Measurements from ENCODE around the gene MBNL1.

Gene MBNL1

DNA sequence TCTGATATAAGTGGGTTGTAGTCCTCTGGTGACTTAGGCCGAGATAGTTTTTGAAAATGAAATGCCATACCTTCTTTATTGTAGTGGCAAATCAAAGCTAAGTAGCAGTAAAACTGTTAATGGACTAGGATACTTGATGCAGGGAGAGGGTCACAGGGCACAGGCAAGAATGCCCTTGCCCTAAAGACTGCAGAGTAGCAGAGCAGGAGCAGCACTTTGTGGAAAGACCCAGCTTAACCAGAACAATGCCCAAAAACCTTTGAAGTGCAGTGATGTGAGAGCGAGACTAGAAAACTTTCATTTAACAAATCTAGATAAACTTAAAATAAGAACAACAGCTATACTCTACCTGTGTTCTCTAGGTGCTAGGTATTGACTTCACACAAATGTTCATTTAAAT is 121.9 kb downstream of the MBNL1 start:
- H3K27ac ChIP-seq (ENCODE audit: extremely low read depth, low read depth, low read length) = no peak overlapping the region
- CTCF ChIA-PET = no interaction called here
- H3K4me3 ChIP-seq (ENCODE audit: low read depth, low read length) = no peak overlapping the region
- POLR2A ChIA-PET = no interaction called here
- peaks cover 6% of the 10 kb centered on the region; the same call in 1 of the 2 replicates for H3K4me1 ChIP-seq (ENCODE audit: control insufficient read depth, insufficient read depth, low read length)
- TF ChIP-seq ZNF19 (tag by site-specific recombination; IDR thresholded peaks at IDR 0.05; ENCODE audit: low read depth) (no peak), ZNF311 (tag by site-specific recombination; IDR thresholded peaks at IDR 0.05; ENCODE audit: borderline replicate concordance) (no peak), ZNF416 (tag by site-specific recombination; IDR thresholded peaks at IDR 0.05) (no peak), ZNF292 (tag by site-specific recombination; IDR thresholded peaks at IDR 0.05; ENCODE audit: borderline replicate concordance, low read depth) (no peak), PRDM4 (tag by site-specific recombination; IDR thresholded peaks at IDR 0.05) (no peak), ZNF837 (tag by site-specific recombination; IDR thresholded peaks at IDR 0.05) (no peak), ZNF239 (tag by site-specific recombination; IDR thresholded peaks at IDR 0.05) (no peak), ZNF707 (tag by site-specific recombination; IDR thresholded peaks at IDR 0.05) (no peak), ZNF488 (tag by site-specific recombination; IDR thresholded peaks at IDR 0.05) (no peak), OVOL3 (tag by site-specific recombination; IDR thresholded peaks at IDR 0.05) (no peak), ZFHX2 (tag by site-specific recombination; conservative IDR thresholded peaks at IDR 0.05) (no peak)
- TF ChIP-seq, protein P1, sequence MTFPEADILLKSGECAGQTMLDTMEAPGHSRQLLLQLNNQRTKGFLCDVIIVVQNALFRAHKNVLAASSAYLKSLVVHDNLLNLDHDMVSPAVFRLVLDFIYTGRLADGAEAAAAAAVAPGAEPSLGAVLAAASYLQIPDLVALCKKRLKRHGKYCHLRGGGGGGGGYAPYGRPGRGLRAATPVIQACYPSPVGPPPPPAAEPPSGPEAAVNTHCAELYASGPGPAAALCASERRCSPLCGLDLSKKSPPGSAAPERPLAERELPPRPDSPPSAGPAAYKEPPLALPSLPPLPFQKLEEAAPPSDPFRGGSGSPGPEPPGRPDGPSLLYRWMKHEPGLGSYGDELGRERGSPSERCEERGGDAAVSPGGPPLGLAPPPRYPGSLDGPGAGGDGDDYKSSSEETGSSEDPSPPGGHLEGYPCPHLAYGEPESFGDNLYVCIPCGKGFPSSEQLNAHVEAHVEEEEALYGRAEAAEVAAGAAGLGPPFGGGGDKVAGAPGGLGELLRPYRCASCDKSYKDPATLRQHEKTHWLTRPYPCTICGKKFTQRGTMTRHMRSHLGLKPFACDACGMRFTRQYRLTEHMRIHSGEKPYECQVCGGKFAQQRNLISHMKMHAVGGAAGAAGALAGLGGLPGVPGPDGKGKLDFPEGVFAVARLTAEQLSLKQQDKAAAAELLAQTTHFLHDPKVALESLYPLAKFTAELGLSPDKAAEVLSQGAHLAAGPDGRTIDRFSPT (tag by site-specific recombination; IDR thresholded peaks at IDR 0.05) = no peak
- TF ChIP-seq, protein P2, sequence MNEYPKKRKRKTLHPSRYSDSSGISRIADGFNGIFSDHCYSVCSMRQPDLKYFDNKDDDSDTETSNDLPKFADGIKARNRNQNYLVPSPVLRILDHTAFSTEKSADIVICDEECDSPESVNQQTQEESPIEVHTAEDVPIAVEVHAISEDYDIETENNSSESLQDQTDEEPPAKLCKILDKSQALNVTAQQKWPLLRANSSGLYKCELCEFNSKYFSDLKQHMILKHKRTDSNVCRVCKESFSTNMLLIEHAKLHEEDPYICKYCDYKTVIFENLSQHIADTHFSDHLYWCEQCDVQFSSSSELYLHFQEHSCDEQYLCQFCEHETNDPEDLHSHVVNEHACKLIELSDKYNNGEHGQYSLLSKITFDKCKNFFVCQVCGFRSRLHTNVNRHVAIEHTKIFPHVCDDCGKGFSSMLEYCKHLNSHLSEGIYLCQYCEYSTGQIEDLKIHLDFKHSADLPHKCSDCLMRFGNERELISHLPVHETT (tag by site-specific recombination; IDR thresholded peaks at IDR 0.05) = no peak
- H3K9me3 ChIP-seq (ENCODE audit: control insufficient read depth, insufficient read depth, low read depth, low read length) = no peaks in the 10 kb centered on the region
- no peaks in the 10 kb centered on the region for H3K36me3 ChIP-seq (ENCODE audit: control insufficient read depth in 2 of 2, insufficient read depth in 1 of 2, low read length in 2 of 2)

DNA sequence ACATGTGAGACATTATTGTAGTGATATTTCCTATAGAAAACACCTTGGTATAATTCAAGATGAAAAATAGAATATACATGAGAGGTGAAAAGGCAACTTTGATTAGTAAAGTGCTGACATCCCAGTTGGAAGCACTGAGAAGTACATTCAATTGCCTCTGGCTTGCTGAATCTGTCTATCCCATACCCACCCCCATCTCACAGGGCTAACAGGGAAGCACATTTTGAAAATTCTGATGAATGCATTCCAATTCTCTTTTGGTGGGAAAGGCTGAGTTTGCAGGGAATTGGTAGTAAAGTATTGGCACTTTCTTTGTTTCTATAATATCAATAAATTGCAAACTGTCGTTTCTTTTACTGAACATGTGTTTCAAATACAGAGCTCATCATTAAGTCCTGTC is 122.9 kb downstream of the MBNL1 start:
- CTCF ChIA-PET = interaction anchor here (0.6 kb wide), 1 partner anchor 176 kb away, joined by 3 read pairs; no protein-coding TSS in a partner anchor
- Histone ChIP-seq H3K9me3 (ENCODE audit: control insufficient read depth, insufficient read depth, low read depth, low read length) (no peaks in the 10 kb centered on the region), H3K4me1 (ENCODE audit: control insufficient read depth, insufficient read depth, low read length) (0 out of 2 replicates have a peak, but pooled peaks cover under 1% of the 10 kb centered on the region), H3K4me3 (ENCODE audit: low read depth, low read length) (no peak overlapping the region), H3K27ac (ENCODE audit: extremely low read depth, low read depth, low read length) (no peak overlapping the region), H3K36me3 (ENCODE audit: control insufficient read depth in 2 of 2, insufficient read depth in 1 of 2, low read length in 2 of 2) (no peaks in the 10 kb centered on the region)
- POLR2A ChIA-PET = no interaction called here
- TF ChIP-seq, protein P3, sequence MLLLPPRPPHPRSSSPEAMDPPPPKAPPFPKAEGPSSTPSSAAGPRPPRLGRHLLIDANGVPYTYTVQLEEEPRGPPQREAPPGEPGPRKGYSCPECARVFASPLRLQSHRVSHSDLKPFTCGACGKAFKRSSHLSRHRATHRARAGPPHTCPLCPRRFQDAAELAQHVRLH (tag by site-specific recombination; IDR thresholded peaks at IDR 0.05) = no peak
- TF ChIP-seq ZNF473 (tag by site-specific recombination; IDR thresholded peaks at IDR 0.05) (no peak), ELK4 (IDR thresholded peaks at IDR 0.05; ENCODE audit: borderline replicate concordance, low read depth, low read length) (no peak), ZBTB17 (tag by site-specific recombination; IDR thresholded peaks at IDR 0.05) (no peak)

Measured in HEK293 (cell line).